HepG2 (cell line): ENCODE results near the gene CTSA. TPM values are rescaled to one million over a fixed set of nuclear protein-coding genes. Genes with fewer than 3 reads are reported as not detected.

Experiments used
- AKNA ChIP-seq: sonication (generic); formaldehyde crosslinking; IDR thresholded peaks from 2 replicates; pipeline ENCODE4 v1.4.0; 2020; ENCODE audit warnings: missing genetic modification reagents, borderline replicate concordance
- CCAR2 ChIP-seq: fragments of 200-400 bp; formaldehyde crosslinking; optimal IDR thresholded peaks from 2 replicates; pipeline ENCODE3; 2018; ENCODE audit warnings: low read depth, mild to moderate bottlenecking, low read length, moderate library complexity
- DMAP1 ChIP-seq: IDR thresholded peaks from 2 replicates; pipeline ENCODE4 v1.6.1; 2016
- HNRNPH1 ChIP-seq: fragments of 200-400 bp; formaldehyde crosslinking; optimal IDR thresholded peaks from 2 replicates; pipeline ENCODE3; 2017; ENCODE audit warnings: mild to moderate bottlenecking, low read depth, low read length
- KAT2B ChIP-seq: fragments of 150-350 bp; IDR thresholded peaks from 2 replicates; pipeline ENCODE4 v1.6.1; 2014; ENCODE audit warnings: low read depth, low read length, borderline replicate concordance
- PAWR ChIP-seq: sonication (generic); formaldehyde crosslinking; IDR thresholded peaks from 2 replicates; pipeline ENCODE4 v1.4.0; 2020; ENCODE audit warnings: missing genetic modification reagents, mild to moderate bottlenecking, borderline replicate concordance
- RBAK ChIP-seq: sonication (generic); formaldehyde crosslinking; IDR thresholded peaks from 2 replicates; pipeline ENCODE4 v1.5.1; 2020; ENCODE audit warnings: mild to moderate bottlenecking, missing genetic modification reagents
- SAP130 ChIP-seq: IDR thresholded peaks from 2 replicates; pipeline ENCODE4 v1.6.1; 2016; ENCODE audit warnings: low read depth
- ZBTB44 ChIP-seq: sonication (generic); formaldehyde crosslinking; IDR thresholded peaks from 2 replicates; pipeline ENCODE4 v1.4.0; 2020; ENCODE audit warnings: missing genetic modification reagents
- ZNF263 ChIP-seq: sonication (generic); formaldehyde crosslinking; IDR thresholded peaks from 2 replicates; pipeline ENCODE4 v1.4.0; 2020; ENCODE audit warnings: missing genetic modification reagents
- ZNF343 ChIP-seq: sonication (generic); formaldehyde crosslinking; IDR thresholded peaks from 2 replicates; pipeline ENCODE4 v1.4.0; 2020; ENCODE audit warnings: mild to moderate bottlenecking, missing genetic modification reagents
- ZNF564 ChIP-seq: sonication (generic); formaldehyde crosslinking; IDR thresholded peaks from 2 replicates; pipeline ENCODE4 v1.8.1; 2023; ENCODE audit warnings: mild to moderate bottlenecking, missing genetic modification reagents
- ZNF670 ChIP-seq: sonication (generic); formaldehyde crosslinking; IDR thresholded peaks from 2 replicates; pipeline ENCODE4 v1.8.0; 2022; ENCODE audit warnings: mild to moderate bottlenecking, missing genetic modification reagents, borderline replicate concordance
- polyA plus RNA-seq, 8 experiments: library from polyadenylated mRNA; depleted of rRNA in 3 of 8; stranded (reverse) in 7 of 8; unstranded in 1 of 8; fragments of >200 nt; fragmentation: Illumina TruSeq in 4 of 8; extraction: Trizol in 4 of 8; gene quantifications; 2 replicates each; pipeline versions ENCODE4 v1.2.1 to v1.2.3, GENCODE V29; 2011 to 2016; ENCODE audit warnings: low read depth in 4 of 8, missing spikeins in 1 of 8, mixed read lengths in 1 of 8; ENCODE audit not compliant: insufficient read depth in 1 of 8
- total RNA-seq, 5 experiments: library from RNA; depleted of rRNA; stranded (reverse); fragments of >200 nt; fragmentation: Illumina TruSeq; extraction: Trizol; gene quantifications; 2 replicates each; pipeline ENCODE4 v1.2.3, GENCODE V29; 2016; ENCODE audit warnings: low read depth in 1 of 5
- TF ChIP-seq, protein P1 (sequence below): sonication (generic); formaldehyde crosslinking; IDR thresholded peaks from one replicate; pipeline ENCODE4 v1.5.1; 2020; ENCODE audit warnings: mild to moderate bottlenecking, missing genetic modification reagents; ENCODE audit errors: not compliant biosample characterization
- TF ChIP-seq, protein P2 (sequence below): sonication (generic); formaldehyde crosslinking; IDR thresholded peaks from 2 replicates; pipeline ENCODE4 v1.4.0; 2020; ENCODE audit warnings: mild to moderate bottlenecking, missing genetic modification reagents

Gene CTSA
- total and polyA plus RNA-seq, 2 of the 13 experiments (the other 11 are each of a cell fraction or from before 2014, with no cell fraction given), result 202 to 231 TPM

- TF ChIP-seq, protein P1, sequence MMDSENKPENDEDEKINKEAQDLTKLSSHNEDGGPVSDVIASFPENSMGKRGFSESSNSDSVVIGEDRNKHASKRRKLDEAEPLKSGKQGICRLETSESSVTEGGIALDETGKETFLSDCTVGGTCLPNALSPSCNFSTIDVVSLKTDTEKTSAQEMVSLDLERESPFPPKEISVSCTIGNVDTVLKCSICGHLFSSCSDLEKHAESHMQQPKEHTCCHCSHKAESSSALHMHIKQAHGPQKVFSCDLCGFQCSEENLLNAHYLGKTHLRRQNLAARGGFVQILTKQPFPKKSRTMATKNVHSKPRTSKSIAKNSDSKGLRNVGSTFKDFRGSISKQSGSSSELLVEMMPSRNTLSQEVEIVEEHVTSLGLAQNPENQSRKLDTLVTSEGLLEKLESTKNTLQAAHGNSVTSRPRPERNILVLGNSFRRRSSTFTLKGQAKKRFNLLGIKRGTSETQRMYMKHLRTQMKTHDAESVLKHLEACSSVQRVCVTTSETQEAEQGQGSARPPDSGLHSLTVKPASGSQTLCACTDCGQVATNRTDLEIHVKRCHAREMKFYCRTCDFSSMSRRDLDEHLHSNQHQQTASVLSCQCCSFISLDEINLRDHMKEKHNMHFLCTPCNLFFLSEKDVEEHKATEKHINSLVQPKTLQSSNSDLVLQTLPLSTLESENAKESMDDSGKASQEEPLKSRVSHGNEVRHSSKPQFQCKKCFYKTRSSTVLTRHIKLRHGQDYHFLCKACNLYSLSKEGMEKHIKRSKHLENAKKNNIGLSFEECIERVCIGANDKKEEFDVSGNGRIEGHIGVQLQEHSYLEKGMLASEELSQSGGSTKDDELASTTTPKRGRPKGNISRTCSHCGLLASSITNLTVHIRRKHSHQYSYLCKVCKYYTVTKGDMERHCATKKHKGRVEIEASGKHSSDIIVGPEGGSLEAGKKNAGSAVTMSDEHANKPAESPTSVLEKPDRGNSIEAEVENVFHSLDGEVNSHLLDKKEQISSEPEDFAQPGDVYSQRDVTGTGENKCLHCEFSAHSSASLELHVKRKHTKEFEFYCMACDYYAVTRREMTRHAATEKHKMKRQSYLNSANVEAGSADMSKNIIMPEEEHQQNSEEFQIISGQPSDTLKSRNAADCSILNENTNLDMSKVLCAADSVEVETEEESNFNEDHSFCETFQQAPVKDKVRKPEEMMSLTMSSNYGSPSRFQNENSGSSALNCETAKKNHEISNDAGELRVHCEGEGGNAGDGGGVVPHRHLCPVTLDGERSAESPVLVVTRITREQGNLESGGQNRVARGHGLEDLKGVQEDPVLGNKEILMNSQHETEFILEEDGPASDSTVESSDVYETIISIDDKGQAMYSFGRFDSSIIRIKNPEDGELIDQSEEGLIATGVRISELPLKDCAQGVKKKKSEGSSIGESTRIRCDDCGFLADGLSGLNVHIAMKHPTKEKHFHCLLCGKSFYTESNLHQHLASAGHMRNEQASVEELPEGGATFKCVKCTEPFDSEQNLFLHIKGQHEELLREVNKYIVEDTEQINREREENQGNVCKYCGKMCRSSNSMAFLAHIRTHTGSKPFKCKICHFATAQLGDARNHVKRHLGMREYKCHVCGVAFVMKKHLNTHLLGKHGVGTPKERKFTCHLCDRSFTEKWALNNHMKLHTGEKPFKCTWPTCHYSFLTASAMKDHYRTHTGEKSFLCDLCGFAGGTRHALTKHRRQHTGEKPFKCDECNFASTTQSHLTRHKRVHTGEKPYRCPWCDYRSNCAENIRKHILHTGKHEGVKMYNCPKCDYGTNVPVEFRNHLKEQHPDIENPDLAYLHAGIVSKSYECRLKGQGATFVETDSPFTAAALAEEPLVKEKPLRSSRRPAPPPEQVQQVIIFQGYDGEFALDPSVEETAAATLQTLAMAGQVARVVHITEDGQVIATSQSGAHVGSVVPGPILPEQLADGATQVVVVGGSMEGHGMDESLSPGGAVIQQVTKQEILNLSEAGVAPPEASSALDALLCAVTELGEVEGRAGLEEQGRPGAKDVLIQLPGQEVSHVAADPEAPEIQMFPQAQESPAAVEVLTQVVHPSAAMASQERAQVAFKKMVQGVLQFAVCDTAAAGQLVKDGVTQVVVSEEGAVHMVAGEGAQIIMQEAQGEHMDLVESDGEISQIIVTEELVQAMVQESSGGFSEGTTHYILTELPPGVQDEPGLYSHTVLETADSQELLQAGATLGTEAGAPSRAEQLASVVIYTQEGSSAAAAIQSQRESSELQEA, result no peak
- TF ChIP-seq KAT2B, result no peak
- TF ChIP-seq HNRNPH1, result no peak
- TF ChIP-seq ZNF343 (CRISPR knock-in tag), result no peak
- TF ChIP-seq DMAP1 (CRISPR knock-in tag), result no peak
- no peak for TF ChIP-seq SAP130 (CRISPR knock-in tag)
- no peak for TF ChIP-seq CCAR2
- TF ChIP-seq ZNF670 (CRISPR knock-in tag), result no peak
- TF ChIP-seq ZBTB44 (CRISPR knock-in tag), result no peak
- no peak for TF ChIP-seq RBAK (CRISPR knock-in tag)
- no peak for TF ChIP-seq PAWR (CRISPR knock-in tag)
- TF ChIP-seq ZNF263 (CRISPR knock-in tag), result peak; percentile 11; the same call in 1 of the 2 replicates
- TF ChIP-seq, protein P2, sequence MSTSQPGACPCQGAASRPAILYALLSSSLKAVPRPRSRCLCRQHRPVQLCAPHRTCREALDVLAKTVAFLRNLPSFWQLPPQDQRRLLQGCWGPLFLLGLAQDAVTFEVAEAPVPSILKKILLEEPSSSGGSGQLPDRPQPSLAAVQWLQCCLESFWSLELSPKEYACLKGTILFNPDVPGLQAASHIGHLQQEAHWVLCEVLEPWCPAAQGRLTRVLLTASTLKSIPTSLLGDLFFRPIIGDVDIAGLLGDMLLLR, result no peak
- TF ChIP-seq ZNF564 (CRISPR knock-in tag), result no peak
- no peak for TF ChIP-seq AKNA
These were observed 26.6 kb downstream of the CTSA start (continued) for GRCh38 chr20:45917790-45918141.
